Peyer's patch (tissue), 4 donors: ENCODE data around the gene DEK.

Experiments
- CTCF ChIP-seq, 6 experiments: fragments of 450-650 bp in 4 of 6; fragments of 200-600 bp in 2 of 6; sonication (generic) in 1 of 6; IDR thresholded peaks; one replicate each; pipeline ENCODE4 v1.5.1; 2017 to 2019; ENCODE audit warnings: antibody characterized with exemption in 6 of 6, mild to moderate bottlenecking in 3 of 6, moderate library complexity in 1 of 6
- POLR2A ChIP-seq, 2 donors: fragments of 450-650 bp; IDR thresholded peaks; one replicate each; pipeline ENCODE4 v1.5.1; 2017; ENCODE audit warnings: antibody characterized with exemption in 2 of 2, mild to moderate bottlenecking in 2 of 2, moderate library complexity in 2 of 2

DNA sequence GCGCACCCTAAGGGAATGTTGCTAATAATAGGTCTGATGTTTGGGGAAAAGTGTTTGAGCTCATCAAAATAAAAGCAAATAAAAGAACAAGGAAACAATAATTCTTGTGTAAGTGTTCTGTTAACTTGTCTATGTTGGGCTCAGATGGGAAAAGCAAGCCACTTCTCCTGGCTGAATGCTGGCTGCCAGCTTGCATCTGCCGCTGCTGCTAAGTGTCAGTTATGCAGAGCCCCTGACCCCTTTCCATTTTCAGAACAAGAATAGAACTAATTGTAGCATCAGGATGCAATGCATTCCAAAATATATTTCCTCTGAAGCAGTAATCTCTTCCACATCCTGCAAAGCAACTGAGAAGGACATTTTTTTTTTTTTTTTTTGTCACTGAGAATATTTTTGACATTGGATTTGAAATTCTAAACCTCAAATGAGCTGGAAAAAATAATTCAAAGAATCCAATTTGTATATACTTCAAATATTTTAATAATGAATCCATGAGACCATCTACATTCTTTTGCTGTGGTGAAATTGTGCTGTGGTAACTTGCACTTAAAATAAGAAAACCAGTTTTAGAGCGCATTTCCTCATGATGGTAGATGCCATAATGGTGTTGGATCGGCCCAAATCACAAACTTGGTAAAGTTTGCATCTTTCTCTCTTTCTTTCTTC lies 43.9 kb upstream of the DEK start:
- TF ChIP-seq CTCF (IDR thresholded peaks at IDR 0.05): no peak
- no peak for TF ChIP-seq POLR2A (IDR thresholded peaks at IDR 0.05)
